ENCODE results near the gene C16orf54. TPM values are rescaled to one million over a fixed set of nuclear protein-coding genes. Genes with fewer than 3 reads are reported as not detected.
"Not testable (repeated sequence)": the region's sequence is repeated elsewhere in the genome, so short reads cannot be mapped to it uniquely, and the experiment has no call there.

Gene C16orf54
- total RNA-seq, 1 donor from 2014 or later, result not detected

- Mint-ChIP-seq H3K27ac (peak overlapping the region; percentile 83), H3K36me3 (no peaks in the 10 kb centered on the region), H3K27me3 (ENCODE audit: low read depth) (no peaks in the 10 kb centered on the region), H3K4me1 (peaks cover 33% of the 10 kb centered on the region), H3K9me3 (no peaks in the 10 kb centered on the region), H3K4me3 (peak overlapping the region; percentile 42)
- peak; percentile 75 for TF ChIP-seq CTCF (IDR thresholded peaks at IDR 0.05; ENCODE audit: unreplicated experiment)
- DNase-seq (ENCODE audit: low spot score in 2 of 2, unreplicated experiment in 2 of 2), result no peak
These were observed 35.3 kb downstream of the C16orf54 start for GRCh38 chr16:29710227-29711219.

- not testable (repeated sequence) for H3K27me3 Mint-ChIP-seq (ENCODE audit: low read depth); H3K9me3 Mint-ChIP-seq; H3K36me3 Mint-ChIP-seq; DNase-seq (ENCODE audit: low spot score in 2 of 2, unreplicated experiment in 2 of 2)
- Mint-ChIP-seq H3K4me1 (peaks cover 25% of the 10 kb centered on the region), H3K4me3 (peak overlapping the region; percentile 42), H3K27ac (peak overlapping the region; percentile 83)
These were observed 36.1 kb downstream of the C16orf54 start for GRCh38 chr16:29709657-29710056.

GRCh38 chr16:29708917-29709600 is 36.7 kb downstream of the C16orf54 start:
- Mint-ChIP-seq H3K4me1 (peaks cover 22% of the 10 kb centered on the region), H3K36me3 (no peaks in the 10 kb centered on the region), H3K9me3 (no peaks in the 10 kb centered on the region), H3K4me3 (peak overlapping the region; percentile 42), H3K27me3 (ENCODE audit: low read depth) (no peaks in the 10 kb centered on the region), H3K27ac (peak overlapping the region; percentile 76)
- DNase-seq (ENCODE audit: low spot score in 2 of 2, unreplicated experiment in 2 of 2), result no peak
- no peak for TF ChIP-seq CTCF (IDR thresholded peaks at IDR 0.05; ENCODE audit: unreplicated experiment)

- H3K4me3 Mint-ChIP-seq; H3K27me3 Mint-ChIP-seq (ENCODE audit: low read depth); DNase-seq (ENCODE audit: low spot score in 2 of 2, unreplicated experiment in 2 of 2); H3K9me3 Mint-ChIP-seq; H3K36me3 Mint-ChIP-seq; H3K27ac Mint-ChIP-seq: not testable (repeated sequence)
- H3K4me1 Mint-ChIP-seq, result peaks cover 28% of the 10 kb centered on the region
These were observed 38.6 kb downstream of the C16orf54 start for GRCh38 chr16:29707160-29707559.

GRCh38 chr16:29705030-29705429 is 40.8 kb downstream of the C16orf54 start:
- DNase-seq (ENCODE audit: low spot score in 2 of 2, unreplicated experiment in 2 of 2), result no peak
- Mint-ChIP-seq H3K9me3 (no peaks in the 10 kb centered on the region), H3K36me3 (peaks cover 3% of the 10 kb centered on the region), H3K4me3 (no peak overlapping the region), H3K4me1 (peaks cover 28% of the 10 kb centered on the region), H3K27ac (no peak overlapping the region), H3K27me3 (ENCODE audit: low read depth) (no peaks in the 10 kb centered on the region)
- TF ChIP-seq CTCF (IDR thresholded peaks at IDR 0.05; ENCODE audit: unreplicated experiment), result no peak

- peak overlapping the region; percentile 59 for H3K27ac Mint-ChIP-seq
- H3K27me3 Mint-ChIP-seq (ENCODE audit: low read depth), result no peaks in the 10 kb centered on the region
- peaks cover 24% of the 10 kb centered on the region for H3K36me3 Mint-ChIP-seq
- no peak overlapping the region for H3K4me3 Mint-ChIP-seq
- no peak for DNase-seq (ENCODE audit: low spot score in 2 of 2, unreplicated experiment in 2 of 2)
- no peak for TF ChIP-seq CTCF (IDR thresholded peaks at IDR 0.05; ENCODE audit: unreplicated experiment)
- H3K4me1 Mint-ChIP-seq, result peaks cover 22% of the 10 kb centered on the region
- H3K9me3 Mint-ChIP-seq, result peaks cover 7% of the 10 kb centered on the region
These were observed 43.5 kb downstream of the C16orf54 start for GRCh38 chr16:29702269-29702668.

All from mesothelial cell of epicardium (in vitro differentiated cells).